Subcutaneous abdominal adipose tissue (tissue), 5 donors: Measurements from ENCODE around the gene GPRIN3.
"Not testable (repeated sequence)": the region's sequence is repeated elsewhere in the genome, so short reads cannot be mapped to it uniquely, and the experiment has no call there.

Experiments used
- H3K27ac ChIP-seq: one replicate; pipeline ENCODE4 v1.7.0; 2013; ENCODE audit warnings: low read depth, mild to moderate bottlenecking, inconsistent platforms, low read length, moderate library complexity
- H3K27me3 ChIP-seq, 5 donors: one replicate each; pipeline ENCODE4 v1.7.0; 2013; ENCODE audit warnings: low read length in 5 of 5, inconsistent platforms in 1 of 5; ENCODE audit not compliant: control insufficient read depth in 5 of 5, insufficient read depth in 4 of 5
- H3K36me3 ChIP-seq, 5 donors: one replicate each; pipeline ENCODE4 v1.7.0; 2013; ENCODE audit warnings: low read length in 5 of 5; ENCODE audit not compliant: control insufficient read depth in 5 of 5, insufficient read depth in 5 of 5
- H3K4me1 ChIP-seq, 5 donors: one replicate each; pipeline ENCODE4 v1.7.0; 2013; ENCODE audit warnings: low read length in 5 of 5, mild to moderate bottlenecking in 3 of 5, moderate library complexity in 1 of 5; ENCODE audit not compliant: control insufficient read depth in 5 of 5, insufficient read depth in 5 of 5
- H3K4me3 ChIP-seq, 5 donors: one replicate each; pipeline ENCODE4 v1.7.0; 2013; ENCODE audit warnings: low read length in 5 of 5, low read depth in 1 of 5
- H3K9ac ChIP-seq, 5 donors: one replicate each; pipeline ENCODE4 v1.7.0; 2013; ENCODE audit warnings: low read length in 5 of 5, mild to moderate bottlenecking in 4 of 5, moderate library complexity in 3 of 5
- H3K9me3 ChIP-seq, 5 donors: one replicate each; pipeline ENCODE4 v1.7.0; 2013; ENCODE audit warnings: low read length in 5 of 5; ENCODE audit not compliant: control insufficient read depth in 5 of 5
- donor health status: healthy.
- donor health status: healthy.
- donor health status: healthy.
- donor health status: healthy.
- donor health status: healthy.

Gene GPRIN3

GRCh38 chr4:89316211-89316610 lies 8.6 kb upstream of the GPRIN3 start:
- Histone ChIP-seq H3K9me3 (no peaks in the 10 kb centered on the region), H3K27me3 (no peaks in the 10 kb centered on the region), H3K9ac (peak overlapping the region in 1 of 5 donors; percentile 10), H3K36me3 (no peaks in the 10 kb centered on the region), H3K4me3 (no peak overlapping the region), H3K4me1 (peaks cover 0 to 30% (median 17%) of the 10 kb centered on the region in 5 donors), H3K27ac (peak overlapping the region; percentile 58)

DNA sequence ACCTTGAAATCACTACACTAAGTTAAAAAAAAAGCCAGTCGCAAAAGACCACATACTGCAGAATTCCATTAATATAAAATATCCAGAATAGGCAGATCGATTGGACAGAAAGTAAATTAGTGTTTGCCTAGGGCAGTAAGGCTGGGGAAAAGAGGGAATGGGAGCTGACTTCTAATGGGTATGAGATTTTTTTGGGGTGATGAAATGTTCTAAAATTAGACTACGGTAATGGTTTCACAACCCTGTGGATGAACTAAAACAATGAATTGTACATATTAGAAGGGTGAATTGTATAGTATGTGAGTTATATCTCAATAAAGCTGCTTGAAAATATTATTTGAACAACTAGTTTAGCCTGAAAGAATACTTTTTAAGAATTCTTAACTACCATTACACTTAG lies 6.7 kb upstream of the GPRIN3 start:
- Histone ChIP-seq H3K27me3 (no peaks in the 10 kb centered on the region), H3K9ac (no peak overlapping the region), H3K4me3 (no peak overlapping the region)

DNA sequence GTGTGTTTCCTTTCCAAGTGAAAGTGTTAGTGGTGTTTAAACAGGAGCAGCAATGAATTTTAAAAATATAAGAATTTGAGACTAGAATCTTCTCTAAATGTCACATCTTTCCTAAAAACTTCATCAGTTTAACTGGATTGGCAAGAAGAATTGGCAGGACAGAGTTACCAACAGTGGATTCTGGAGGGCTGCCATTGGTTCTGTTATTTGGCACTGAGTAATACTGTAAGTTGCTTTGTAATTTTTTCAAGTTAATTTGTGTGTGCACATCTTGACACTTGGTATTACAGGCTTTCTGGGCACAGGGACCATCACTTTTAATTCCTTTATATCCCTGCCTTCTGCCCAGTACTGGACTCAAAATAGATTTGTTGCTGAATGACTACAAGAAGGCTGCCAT lies 4.5 kb upstream of the GPRIN3 start:
- H3K27ac ChIP-seq, result no peak overlapping the region
- H3K36me3 ChIP-seq, result no peaks in the 10 kb centered on the region
- no peak overlapping the region for H3K4me3 ChIP-seq
- H3K4me1 ChIP-seq, result peaks cover 0 to 35% (median 26%) of the 10 kb centered on the region in 5 donors
- H3K27me3 ChIP-seq, result peaks cover 4 to 9% (median 5%) of the 10 kb centered on the region in 5 donors
- H3K9ac ChIP-seq, result no peak overlapping the region
- H3K9me3 ChIP-seq, result no peaks in the 10 kb centered on the region

More for the DNA sequence above, 6.7 kb upstream of the GPRIN3 start:
- peaks cover 0 to 30% (median 17%) of the 10 kb centered on the region in 5 donors for H3K4me1 ChIP-seq
- H3K27ac ChIP-seq, result no peak overlapping the region
- H3K9me3 ChIP-seq, result no peaks in the 10 kb centered on the region
- no peaks in the 10 kb centered on the region for H3K36me3 ChIP-seq

DNA sequence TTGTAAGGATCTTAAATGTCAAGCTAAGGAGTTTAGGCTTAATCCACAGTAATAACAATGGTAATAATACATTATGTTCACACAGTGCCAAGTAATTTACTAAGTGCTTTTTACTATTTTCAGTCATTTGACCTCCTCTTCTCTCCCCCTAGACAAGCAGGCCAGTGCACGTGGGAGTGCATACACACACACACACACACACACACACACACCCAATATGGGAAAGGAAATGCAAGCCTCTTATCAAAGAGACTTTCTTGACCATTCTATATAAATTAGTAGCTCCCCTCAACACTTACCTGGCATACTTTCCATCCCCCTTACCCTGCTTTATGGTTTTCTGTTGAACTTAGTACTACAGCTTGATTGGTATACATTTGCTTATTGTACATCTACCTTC lies 3.8 kb upstream of the GPRIN3 start:
- peaks cover 0 to 29% (median 22%) of the 10 kb centered on the region in 5 donors for H3K4me1 ChIP-seq
- H3K9ac ChIP-seq, result no peak overlapping the region
- H3K27ac ChIP-seq, result no peak overlapping the region
- H3K4me3 ChIP-seq, result no peak overlapping the region
- H3K36me3 ChIP-seq, result no peaks in the 10 kb centered on the region
- peaks cover 4 to 12% (median 11%) of the 10 kb centered on the region in 5 donors for H3K27me3 ChIP-seq
- H3K9me3 ChIP-seq, result no peaks in the 10 kb centered on the region

- peaks cover 4 to 13% (median 11%) of the 10 kb centered on the region in 5 donors for H3K27me3 ChIP-seq
- H3K9me3 ChIP-seq, H3K27ac ChIP-seq, H3K36me3 ChIP-seq, H3K9ac ChIP-seq, H3K4me3 ChIP-seq: not testable (repeated sequence)
- peaks cover 0 to 23% (median 14%) of the 10 kb centered on the region in 5 donors for H3K4me1 ChIP-seq
These were observed 1.6 kb upstream of the GPRIN3 start for GRCh38 chr4:89309154-89309553.

- Histone ChIP-seq H3K36me3 (no peaks in the 10 kb centered on the region), H3K4me3 (peak overlapping the region; percentile 65 to 77 (median 69)), H3K9me3 (no peaks in the 10 kb centered on the region), H3K4me1 (peaks cover 0 to 23% (median 16%) of the 10 kb centered on the region in 5 donors), H3K9ac (no peak overlapping the region), H3K27me3 (peaks cover 4 to 13% (median 11%) of the 10 kb centered on the region in 5 donors), H3K27ac (no peak overlapping the region)
These were observed 531 bp upstream of the GPRIN3 start for GRCh38 chr4:89308161-89308500.

DNA sequence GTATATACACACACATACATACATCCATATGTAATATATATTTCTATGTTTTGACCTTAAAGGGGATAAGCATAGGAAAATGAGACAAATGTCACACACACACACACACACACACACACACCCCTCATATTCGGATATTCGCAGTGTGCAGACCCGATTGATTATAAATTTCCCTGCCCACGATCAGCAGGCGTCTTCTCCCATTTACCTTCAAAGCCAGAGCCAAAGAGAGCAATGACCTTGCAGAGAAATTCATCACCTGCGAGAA lies 488 bp downstream of the GPRIN3 start:
- Histone ChIP-seq H3K36me3 (no peaks in the 10 kb centered on the region), H3K4me3 (peak overlapping the region; percentile 69 to 77 (median 70)), H3K9ac (peak overlapping the region in 3 of 5 donors; percentile 57 to 71 (median 64)), H3K9me3 (no peaks in the 10 kb centered on the region), H3K27me3 (peaks cover 4 to 13% (median 11%) of the 10 kb centered on the region in 5 donors), H3K27ac (no peak overlapping the region), H3K4me1 (peaks cover 0 to 23% (median 16%) of the 10 kb centered on the region in 5 donors)

DNA sequence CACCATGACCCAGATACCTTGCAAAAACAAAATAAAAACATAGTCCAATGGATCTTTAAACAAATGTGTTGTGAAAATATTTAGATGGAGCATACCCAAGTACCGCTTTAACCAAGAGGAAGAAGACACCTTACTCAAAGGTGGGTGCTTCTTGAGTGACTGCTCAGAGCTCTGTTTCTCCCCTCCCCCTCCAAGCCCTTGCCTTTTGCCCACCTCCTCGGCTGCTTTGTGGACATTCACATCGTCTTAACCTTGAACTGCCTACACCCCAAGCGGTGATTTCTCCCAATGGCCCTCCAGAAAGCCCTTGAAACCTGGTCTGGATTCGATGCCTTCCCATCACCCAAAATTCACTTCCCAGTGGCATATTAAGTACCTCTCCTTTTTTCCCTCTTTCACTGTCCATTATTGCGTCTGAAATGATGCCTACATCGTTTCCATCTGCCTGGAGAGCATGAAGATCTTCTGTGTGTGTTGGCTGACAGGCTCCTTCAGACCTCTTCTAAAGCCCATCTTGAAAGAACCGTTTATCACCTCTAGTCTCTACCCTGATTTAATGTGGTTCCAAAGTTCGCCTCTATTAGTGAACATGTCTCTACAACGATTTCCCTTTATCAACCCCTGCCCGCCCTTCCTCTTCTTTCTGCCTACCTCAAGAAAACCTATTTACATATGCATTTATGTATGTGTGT lies 968 bp downstream of the GPRIN3 start:
- H3K9me3 ChIP-seq, result no peaks in the 10 kb centered on the region
- H3K4me1 ChIP-seq, result peaks cover 0 to 23% (median 16%) of the 10 kb centered on the region in 5 donors
- peak overlapping the region in 4 of 5 donors; percentile 69 to 77 (median 70) for H3K4me3 ChIP-seq
- H3K27me3 ChIP-seq, result peaks cover 4 to 13% (median 11%) of the 10 kb centered on the region in 5 donors
- H3K9ac ChIP-seq, result peak overlapping the region in 1 of 5 donors; percentile 57
- no peak overlapping the region for H3K27ac ChIP-seq
- H3K36me3 ChIP-seq, result no peaks in the 10 kb centered on the region

GRCh38 chr4:89305712-89306437 lies 1.7 kb downstream of the GPRIN3 start:
- Histone ChIP-seq H3K4me3 (peak overlapping the region in 3 of 5 donors; percentile 69 to 77 (median 69)), H3K4me1 (peaks cover 0 to 23% (median 16%) of the 10 kb centered on the region in 5 donors), H3K9ac (no peak overlapping the region), H3K9me3 (no peaks in the 10 kb centered on the region), H3K27ac (no peak overlapping the region), H3K27me3 (peaks cover 4 to 13% (median 11%) of the 10 kb centered on the region in 5 donors), H3K36me3 (no peaks in the 10 kb centered on the region)

DNA sequence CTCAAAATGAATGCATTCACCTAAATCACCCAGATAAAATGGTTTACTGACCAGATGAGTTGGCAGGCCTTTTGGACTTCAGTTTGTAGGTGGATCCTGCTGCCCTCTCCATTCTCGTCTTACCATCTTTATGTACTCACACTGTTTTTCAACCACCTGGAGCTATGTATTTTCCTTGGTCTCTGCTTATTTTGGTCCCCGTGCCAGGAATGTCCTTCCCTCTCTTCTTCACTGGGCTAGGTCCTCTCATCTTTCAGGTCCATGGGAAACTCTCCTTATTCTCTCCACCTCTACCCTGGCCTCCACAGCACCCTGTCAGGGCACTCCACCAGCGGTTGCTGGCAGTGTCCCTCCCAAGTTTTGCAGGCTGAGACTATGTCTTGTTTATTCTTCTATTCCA lies 2.6 kb downstream of the GPRIN3 start:
- Histone ChIP-seq H3K4me3 (peak overlapping the region in 1 of 5 donors; percentile 77), H3K4me1 (peaks cover 0 to 23% (median 16%) of the 10 kb centered on the region in 5 donors), H3K9me3 (no peaks in the 10 kb centered on the region), H3K27me3 (peaks cover 5 to 13% (median 11%) of the 10 kb centered on the region in 5 donors), H3K36me3 (no peaks in the 10 kb centered on the region), H3K27ac (no peak overlapping the region), H3K9ac (no peak overlapping the region)
